A549 treated with CORT108297 at 1 μM for 4 hours (cell line): Measurements from ENCODE around the gene OR8H3. TPM values are rescaled to one million over a fixed set of nuclear protein-coding genes. Genes with fewer than 3 reads are reported as not detected.

Source experiments
- total RNA-seq: library from RNA; stranded (reverse); fragments of 200-300 nt; extraction: Qiagen RNA extraction; gene quantifications from 5 replicates; pipeline ENCODE4 v1.2.3, GENCODE V29; 2022

Gene OR8H3
- total RNA-seq: not detected in 5 replicates

GRCh38 chr11:56122073-56122472 lies at the start of gene OR8H3:
OR8H3 (plus strand) TSS chr11:56122373; CDS start chr11:56122373, 0 bp downstream.

GRCh38 chr11:56093008-56093407 lies 29.2 kb upstream of the OR8H3 start, which contains the start of gene OR8I2:
OR8I2 (plus strand) TSS chr11:56093308; CDS start chr11:56093308, 0 bp downstream.

GRCh38 chr11:56103210-56103737 lies 18.9 kb upstream of the OR8H3 start, which contains the start of gene OR8H2:
OR8H2 (plus strand) TSS chr11:56103687; CDS start chr11:56105043, 1,356 bp downstream.

GRCh38 chr11:56140151-56140661 lies 18.0 kb downstream of the OR8H3 start, which contains the start of gene OR8J3:
OR8J3 (minus strand) TSS chr11:56140201; CDS start chr11:56137718, 2,483 bp downstream.

GRCh38 chr11:56160217-56160616 lies 38.0 kb downstream of the OR8H3 start, which contains the start of gene OR8K5:
OR8K5 (minus strand) TSS chr11:56160317; CDS start chr11:56160317, 0 bp downstream.

Other genes starting within 250 kb of the OR8H3 start
- not detected in 5 replicates for gene TRIM51, start 239.1 kb upstream of the OR8H3 start, total RNA-seq
- not detected in 5 replicates for gene OR5W2, start 207.8 kb upstream of the OR8H3 start, total RNA-seq
- gene OR5I1, start 186.0 kb upstream of the OR8H3 start, total RNA-seq: not detected in 5 replicates
- not detected in 5 replicates for gene OR10AG1, start 152.4 kb upstream of the OR8H3 start, total RNA-seq
- gene OR5F1, start 127.7 kb upstream of the OR8H3 start, total RNA-seq: not detected in 5 replicates
- gene OR5AS1, start 94.7 kb upstream of the OR8H3 start, total RNA-seq: not detected in 5 replicates
- not detected in 5 replicates for gene OR8I2, start 29.1 kb upstream of the OR8H3 start, total RNA-seq
- not detected in 5 replicates for gene OR8H2, start 18.7 kb upstream of the OR8H3 start, total RNA-seq
- not detected in 5 replicates for gene OR8J3, start 17.8 kb downstream of the OR8H3 start, total RNA-seq
- gene OR8K5, start 37.9 kb downstream of the OR8H3 start, total RNA-seq: not detected in 5 replicates
- not detected in 5 replicates for gene OR5J2, start 54.2 kb downstream of the OR8H3 start, total RNA-seq
- not detected in 5 replicates for gene OR5T2, start 111.9 kb downstream of the OR8H3 start, total RNA-seq
- gene OR5T3, start 129.9 kb downstream of the OR8H3 start, total RNA-seq: not detected in 5 replicates
- not detected in 5 replicates for gene OR5T1, start 151.8 kb downstream of the OR8H3 start, total RNA-seq
- not detected in 5 replicates for gene OR8H1, start 169.9 kb downstream of the OR8H3 start, total RNA-seq
- not detected in 5 replicates for gene OR8K3, start 192.8 kb downstream of the OR8H3 start, total RNA-seq
- gene OR8K1, start 223.7 kb downstream of the OR8H3 start, total RNA-seq: not detected in 5 replicates
- gene OR8J1, start 231.9 kb downstream of the OR8H3 start, total RNA-seq: not detected in 5 replicates